SU-DHL-6 (cell line): ENCODE data around the gene PRR27.

Experiments
- H2AFZ ChIP-seq: fragments of 200-600 bp; sonication (generic); 2 replicates; pipeline ENCODE4 v1.6.1; 2014; ENCODE audit warnings: low read depth, mild to moderate bottlenecking, moderate library complexity, mixed read lengths, antibody characterized with exemption, low read length; ENCODE audit not compliant: severe bottlenecking
- H3F3A ChIP-seq: fragments of 200-600 bp; shearing (Covaris generic); 2 replicates; pipeline ENCODE4 v1.6.0; 2016; ENCODE audit warnings: antibody characterized with exemption, mild to moderate bottlenecking; ENCODE audit not compliant: insufficient read depth
- H3K27ac ChIP-seq: fragments of 200-600 bp; sonication (generic); 2 replicates; pipeline ENCODE4 v1.5.1; 2016; ENCODE audit warnings: low read depth, mild to moderate bottlenecking, low read length, moderate library complexity, mixed read lengths
- H3K27me3 ChIP-seq: fragments of 200-600 bp; sonication (generic), shearing (Covaris generic); 2 replicates; pipeline ENCODE4 v1.6.0; 2014; ENCODE audit warnings: mild to moderate bottlenecking, low read length
- H3K36me3 ChIP-seq: fragments of 200-600 bp; sonication (generic); 2 replicates; pipeline ENCODE4 v1.6.1; 2014; ENCODE audit warnings: mild to moderate bottlenecking, low read length, mixed read lengths
- H3K4me2 ChIP-seq: fragments of 300-600, 200-600 bp; shearing (Covaris generic), sonication (generic); 2 replicates; pipeline ENCODE4 v1.6.0; 2014; ENCODE audit warnings: low read length, low read depth, mild to moderate bottlenecking; ENCODE audit not compliant: poor library complexity, severe bottlenecking
- H3K4me3 ChIP-seq: fragments of 200-600 bp; sonication (generic); 2 replicates; pipeline ENCODE4 v1.5.1; 2014; ENCODE audit warnings: antibody characterized with exemption, low read length, mild to moderate bottlenecking, mixed read lengths; ENCODE audit not compliant: insufficient read depth, poor library complexity, severe bottlenecking
- H3K79me2 ChIP-seq: fragments of 200-600 bp; sonication (generic); 2 replicates; pipeline ENCODE4 v1.6.1; 2014; ENCODE audit warnings: mild to moderate bottlenecking, low read length, moderate library complexity; ENCODE audit not compliant: insufficient read depth
- H3K9ac ChIP-seq: fragments of 200-600 bp; sonication (generic); 2 replicates; pipeline ENCODE4 v1.7.0; 2014; ENCODE audit warnings: mild to moderate bottlenecking, low read length
- H3K9me2 ChIP-seq: fragments of 200-600 bp; sonication (generic); replicated peaks from 2 replicates; pipeline ENCODE4 v1.6.1; 2014; ENCODE audit warnings: low read length; ENCODE audit not compliant: insufficient read depth
- H3K9me3 ChIP-seq: fragments of 200-600 bp; sonication (generic); 2 replicates; pipeline ENCODE4 v1.6.1; 2014; ENCODE audit warnings: low read length, mixed read lengths; ENCODE audit not compliant: insufficient read depth
- H4K20me1 ChIP-seq: fragments of 200-600 bp; sonication (generic); 2 replicates; pipeline ENCODE4 v1.6.1; 2014; ENCODE audit warnings: low read depth, mild to moderate bottlenecking, antibody characterized with exemption, low read length, moderate library complexity, mixed read lengths
- EZH2phosphoT487 ChIP-seq: fragments of 200-600 bp; sonication (generic), shearing (Covaris generic); conservative IDR thresholded peaks from 2 replicates; pipeline ENCODE4 v1.6.1; 2018; ENCODE audit warnings: mild to moderate bottlenecking, antibody characterized with exemption, low read length, moderate library complexity, mixed read lengths
- TF ChIP-seq, protein P1 (sequence below): fragments of 200-600 bp; sonication (generic); IDR thresholded peaks from one replicate; pipeline ENCODE4 v1.5.1; 2017; ENCODE audit warnings: antibody characterized with exemption, mild to moderate bottlenecking, low read length, moderate library complexity; ENCODE audit not compliant: insufficient read depth, poor library complexity, severe bottlenecking

Gene PRR27

DNA sequence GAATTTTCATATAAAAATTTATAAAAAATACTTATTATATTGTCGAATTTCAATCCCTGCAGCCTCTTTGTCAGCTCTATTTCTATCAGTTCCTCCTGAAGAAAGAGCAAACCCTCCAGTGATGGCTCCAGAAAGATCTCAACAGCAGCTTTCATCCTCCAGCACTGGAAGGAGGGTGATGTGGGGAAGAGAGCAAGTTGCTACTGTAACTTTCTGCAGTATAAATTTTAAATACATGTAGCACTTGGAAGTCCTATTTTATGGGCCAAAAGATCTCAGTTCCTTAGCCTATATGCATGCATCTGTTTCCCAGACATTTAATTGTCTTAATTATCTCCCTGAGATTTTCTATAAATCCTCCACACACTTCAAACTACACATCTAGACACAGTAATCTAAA is 27.8 kb downstream of the PRR27 start:
- Histone ChIP-seq H3K4me3 (no peak overlapping the region), H2AFZ (no peak overlapping the region), H4K20me1 (no peaks in the 10 kb centered on the region), H3K9ac (no peak overlapping the region), H3K9me2 (no peaks in the 10 kb centered on the region), H3K4me2 (no peak overlapping the region), H3F3A (no peaks in the 10 kb centered on the region), H3K79me2 (no peaks in the 10 kb centered on the region), H3K27ac (no peak overlapping the region), H3K27me3 (no peaks in the 10 kb centered on the region), H3K36me3 (no peaks in the 10 kb centered on the region), H3K9me3 (no peaks in the 10 kb centered on the region)
- TF ChIP-seq, protein P1, sequence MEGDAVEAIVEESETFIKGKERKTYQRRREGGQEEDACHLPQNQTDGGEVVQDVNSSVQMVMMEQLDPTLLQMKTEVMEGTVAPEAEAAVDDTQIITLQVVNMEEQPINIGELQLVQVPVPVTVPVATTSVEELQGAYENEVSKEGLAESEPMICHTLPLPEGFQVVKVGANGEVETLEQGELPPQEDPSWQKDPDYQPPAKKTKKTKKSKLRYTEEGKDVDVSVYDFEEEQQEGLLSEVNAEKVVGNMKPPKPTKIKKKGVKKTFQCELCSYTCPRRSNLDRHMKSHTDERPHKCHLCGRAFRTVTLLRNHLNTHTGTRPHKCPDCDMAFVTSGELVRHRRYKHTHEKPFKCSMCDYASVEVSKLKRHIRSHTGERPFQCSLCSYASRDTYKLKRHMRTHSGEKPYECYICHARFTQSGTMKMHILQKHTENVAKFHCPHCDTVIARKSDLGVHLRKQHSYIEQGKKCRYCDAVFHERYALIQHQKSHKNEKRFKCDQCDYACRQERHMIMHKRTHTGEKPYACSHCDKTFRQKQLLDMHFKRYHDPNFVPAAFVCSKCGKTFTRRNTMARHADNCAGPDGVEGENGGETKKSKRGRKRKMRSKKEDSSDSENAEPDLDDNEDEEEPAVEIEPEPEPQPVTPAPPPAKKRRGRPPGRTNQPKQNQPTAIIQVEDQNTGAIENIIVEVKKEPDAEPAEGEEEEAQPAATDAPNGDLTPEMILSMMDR, result no peak
- TF ChIP-seq EZH2phosphoT487, result no peak

DNA sequence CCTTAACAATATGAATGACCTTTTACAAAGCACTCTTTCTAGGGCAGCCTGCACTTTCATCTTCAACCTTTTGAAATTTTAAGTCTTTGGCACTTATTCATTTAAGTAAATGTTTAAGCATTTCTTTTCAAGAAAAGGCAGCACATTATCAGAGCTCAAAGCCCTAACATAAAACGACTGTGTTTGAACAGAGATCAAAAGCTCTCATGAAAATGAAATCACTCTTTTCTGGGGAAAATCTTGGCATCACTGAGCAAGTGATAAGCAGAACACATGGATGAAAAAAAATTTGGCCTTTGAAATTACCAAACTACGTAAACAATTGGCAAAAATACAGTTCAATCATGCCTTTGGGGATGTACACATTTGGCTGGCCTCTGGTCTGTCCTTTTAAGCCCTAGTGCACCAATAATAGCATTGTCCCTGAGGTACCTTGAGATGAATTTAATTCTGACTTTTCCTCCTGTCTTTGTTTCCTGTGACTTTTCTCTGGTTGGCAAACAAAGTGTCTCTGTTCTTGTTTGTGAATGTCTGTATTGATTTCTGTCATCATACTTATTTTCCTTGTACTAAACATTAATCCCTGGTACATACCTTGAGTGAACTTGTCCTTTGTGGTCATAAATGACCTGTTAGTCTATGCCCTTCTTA is 28.6 kb downstream of the PRR27 start:
- Histone ChIP-seq H4K20me1 (no peaks in the 10 kb centered on the region), H3K4me2 (no peak overlapping the region), H3K4me3 (no peak overlapping the region), H3K79me2 (no peaks in the 10 kb centered on the region), H3K27me3 (no peaks in the 10 kb centered on the region), H2AFZ (no peak overlapping the region), H3K9me2 (no peaks in the 10 kb centered on the region), H3F3A (no peaks in the 10 kb centered on the region), H3K9me3 (no peaks in the 10 kb centered on the region), H3K27ac (no peak overlapping the region), H3K9ac (no peak overlapping the region), H3K36me3 (no peaks in the 10 kb centered on the region)
- TF ChIP-seq, protein P1, result no peak
- TF ChIP-seq EZH2phosphoT487, result no peak

DNA sequence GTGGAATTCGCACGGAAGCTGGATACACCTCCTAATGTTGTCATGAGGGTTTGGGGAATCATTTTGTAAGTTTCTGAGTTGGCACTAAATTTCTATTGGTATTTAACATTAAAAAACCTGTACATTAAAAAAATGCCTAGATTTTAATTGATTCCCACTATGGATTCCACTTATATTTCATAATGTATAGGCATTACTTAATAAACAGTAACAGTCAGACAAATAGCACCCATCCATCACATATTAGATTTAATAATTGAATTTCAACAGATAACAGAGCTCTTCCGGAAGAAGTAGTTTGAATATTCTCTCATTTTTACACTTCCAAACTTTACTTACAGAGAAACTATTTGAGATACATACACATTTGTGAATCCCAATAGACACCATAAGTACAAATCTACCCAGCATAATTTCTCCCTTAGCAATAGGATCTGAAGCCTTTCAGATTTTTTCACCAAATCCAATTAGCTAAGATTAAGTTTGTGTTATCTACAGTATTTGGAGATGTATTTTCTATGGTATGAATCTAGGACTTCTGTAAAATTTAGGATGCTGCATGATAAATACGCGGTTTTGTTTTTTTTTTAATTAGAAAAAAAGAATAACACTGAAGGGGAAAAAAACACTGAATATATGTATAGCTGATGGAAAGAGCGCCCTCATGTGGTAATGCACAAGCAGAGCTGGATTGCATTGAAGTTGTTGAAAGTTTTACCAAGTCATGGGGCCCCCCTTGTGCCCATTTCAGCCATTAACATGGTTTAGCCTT is 29.3 kb downstream of the PRR27 start:
- H2AFZ ChIP-seq, result no peak overlapping the region
- no peak overlapping the region for H3K27ac ChIP-seq

More for the DNA sequence above, 29.3 kb downstream of the PRR27 start:
- H3F3A ChIP-seq, result no peaks in the 10 kb centered on the region
- H4K20me1 ChIP-seq, result no peaks in the 10 kb centered on the region
- no peak overlapping the region for H3K4me3 ChIP-seq
- no peaks in the 10 kb centered on the region for H3K36me3 ChIP-seq
- no peaks in the 10 kb centered on the region for H3K79me2 ChIP-seq
- no peaks in the 10 kb centered on the region for H3K27me3 ChIP-seq
- no peak overlapping the region for H3K4me2 ChIP-seq
- TF ChIP-seq, protein P1, result peak; percentile 58
- TF ChIP-seq EZH2phosphoT487, result no peak
- H3K9me2 ChIP-seq, result no peaks in the 10 kb centered on the region
- H3K9me3 ChIP-seq, result no peaks in the 10 kb centered on the region
- H3K9ac ChIP-seq, result no peak overlapping the region
